ENCODE results near the gene SPTB. TPM values are rescaled to one million over a fixed set of nuclear protein-coding genes. Genes with fewer than 3 reads are reported as not detected.

The SPTB gene
- total RNA-seq, 4 donors from 2014 or later, result 0.17 to 7.5 (median 1.1) TPM

DNA sequence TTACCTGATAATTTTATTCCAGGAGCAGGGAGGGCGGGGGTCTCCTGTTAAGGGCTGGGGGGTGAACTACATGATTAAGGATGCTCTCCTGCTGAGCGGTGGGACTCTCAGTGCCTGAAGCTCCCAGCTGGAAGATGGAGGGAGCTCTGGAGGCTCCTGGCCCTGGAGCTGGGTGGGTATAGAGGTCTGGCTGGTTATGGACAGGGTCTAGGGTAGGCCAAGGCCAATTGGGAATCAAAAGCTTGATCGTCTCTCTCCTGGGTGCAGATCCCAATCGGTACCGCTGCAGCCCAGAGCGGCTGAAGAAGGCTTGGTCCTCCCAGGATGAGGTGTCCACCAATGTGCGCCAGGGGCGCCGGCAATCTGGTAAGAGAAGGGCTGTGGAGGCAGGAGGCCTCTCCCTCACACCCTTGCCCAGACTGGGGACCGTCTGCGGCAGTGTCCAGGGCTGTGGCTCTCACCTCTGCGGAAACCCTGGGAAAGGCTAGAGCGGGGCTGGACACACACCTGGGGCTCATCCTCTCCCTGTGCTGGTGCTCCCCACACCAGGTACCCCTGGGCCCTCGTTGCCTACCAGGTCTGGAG, 147.1 kb downstream of the SPTB start:
- TF ChIP-seq, protein P1, sequence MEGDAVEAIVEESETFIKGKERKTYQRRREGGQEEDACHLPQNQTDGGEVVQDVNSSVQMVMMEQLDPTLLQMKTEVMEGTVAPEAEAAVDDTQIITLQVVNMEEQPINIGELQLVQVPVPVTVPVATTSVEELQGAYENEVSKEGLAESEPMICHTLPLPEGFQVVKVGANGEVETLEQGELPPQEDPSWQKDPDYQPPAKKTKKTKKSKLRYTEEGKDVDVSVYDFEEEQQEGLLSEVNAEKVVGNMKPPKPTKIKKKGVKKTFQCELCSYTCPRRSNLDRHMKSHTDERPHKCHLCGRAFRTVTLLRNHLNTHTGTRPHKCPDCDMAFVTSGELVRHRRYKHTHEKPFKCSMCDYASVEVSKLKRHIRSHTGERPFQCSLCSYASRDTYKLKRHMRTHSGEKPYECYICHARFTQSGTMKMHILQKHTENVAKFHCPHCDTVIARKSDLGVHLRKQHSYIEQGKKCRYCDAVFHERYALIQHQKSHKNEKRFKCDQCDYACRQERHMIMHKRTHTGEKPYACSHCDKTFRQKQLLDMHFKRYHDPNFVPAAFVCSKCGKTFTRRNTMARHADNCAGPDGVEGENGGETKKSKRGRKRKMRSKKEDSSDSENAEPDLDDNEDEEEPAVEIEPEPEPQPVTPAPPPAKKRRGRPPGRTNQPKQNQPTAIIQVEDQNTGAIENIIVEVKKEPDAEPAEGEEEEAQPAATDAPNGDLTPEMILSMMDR (IDR thresholded peaks at IDR 0.05; ENCODE audit: low read depth), result no peak

DNA sequence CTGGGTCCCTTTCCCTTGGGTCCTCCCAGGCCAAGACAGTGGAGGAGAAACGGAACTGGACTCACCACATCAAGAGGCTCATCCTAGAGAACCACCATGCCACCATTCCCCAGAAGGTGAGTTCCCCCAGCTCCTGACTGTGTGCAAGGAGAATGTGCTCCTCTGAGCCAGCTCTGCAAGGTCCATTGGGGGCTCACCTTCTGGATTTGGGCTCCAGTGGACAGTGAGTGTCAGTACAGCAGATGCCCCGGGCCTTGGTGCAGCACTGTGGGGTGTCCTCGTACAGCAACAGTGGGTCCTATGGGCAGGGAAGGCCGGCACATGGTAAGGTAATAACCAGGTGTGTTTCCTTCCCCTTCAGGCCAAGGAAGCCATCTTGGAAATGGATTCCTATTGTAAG, 147.6 kb downstream of the SPTB start:
- TF ChIP-seq, protein P1 (IDR thresholded peaks at IDR 0.05; ENCODE audit: low read depth), result no peak

- TF ChIP-seq, protein P1 (IDR thresholded peaks at IDR 0.05; ENCODE audit: low read depth), result no peak
Observed at GRCh38 chr14:64731141-64731581, 148.5 kb downstream of the SPTB start.

DNA sequence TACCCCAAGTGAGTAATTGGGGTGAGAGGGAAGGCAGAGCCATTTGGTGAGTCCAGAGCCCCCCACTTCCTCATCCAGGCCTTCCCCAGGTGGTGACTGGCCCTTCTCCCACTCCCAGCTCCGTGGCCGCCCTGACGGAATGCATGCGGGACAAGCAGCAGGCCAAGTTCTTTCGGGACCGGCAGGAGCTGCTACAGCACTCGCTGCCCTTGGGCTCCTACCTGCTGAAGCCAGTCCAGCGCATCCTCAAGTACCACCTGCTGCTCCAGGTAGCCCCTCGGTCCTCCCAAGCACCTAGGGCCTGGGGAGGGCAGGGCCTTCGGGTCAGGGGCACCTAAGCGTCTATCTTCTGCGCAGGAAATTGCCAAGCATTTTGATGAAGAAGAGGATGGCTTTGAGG, 149.0 kb downstream of the SPTB start:
- TF ChIP-seq, protein P1 (IDR thresholded peaks at IDR 0.05; ENCODE audit: low read depth), result no peak

- TF ChIP-seq, protein P1 (IDR thresholded peaks at IDR 0.05; ENCODE audit: low read depth), result no peak
Observed at GRCh38 chr14:64730061-64730440, 149.7 kb downstream of the SPTB start.

DNA sequence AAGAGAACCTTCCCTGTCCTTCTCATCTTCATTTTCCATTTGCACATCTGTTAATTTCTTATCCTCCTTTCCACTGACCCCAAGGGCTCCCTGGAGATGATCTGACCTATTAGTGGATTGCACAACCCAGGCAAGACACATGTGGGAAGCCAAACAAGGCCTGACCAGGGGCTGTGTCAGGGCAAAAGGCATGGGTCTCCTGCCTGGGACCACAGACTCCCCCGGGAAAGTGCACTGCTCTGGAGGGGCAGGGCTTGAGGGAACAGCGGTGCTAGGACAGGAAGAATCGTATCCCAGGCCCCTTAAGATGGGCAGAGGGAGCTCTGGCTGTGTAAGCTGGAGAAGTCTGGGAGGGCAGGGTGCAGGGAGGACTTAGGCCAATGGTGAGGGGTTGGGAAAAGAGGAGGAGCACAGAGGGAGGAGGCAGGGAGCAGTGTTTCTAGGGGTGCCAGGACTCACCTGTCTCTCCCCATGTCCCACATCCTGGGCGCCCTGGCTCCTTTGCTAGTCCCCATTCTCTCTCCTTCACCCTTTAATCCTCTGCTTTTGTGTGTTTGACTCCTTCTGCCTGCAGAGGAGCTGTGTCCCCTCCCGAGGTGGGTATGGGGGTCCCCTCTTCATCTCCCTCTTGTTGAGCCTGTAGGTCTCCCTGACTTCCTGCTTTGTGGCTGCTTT, 150.2 kb downstream of the SPTB start:
- TF ChIP-seq, protein P1 (IDR thresholded peaks at IDR 0.05; ENCODE audit: low read depth), result no peak

GRCh38 chr14:64728856-64729255, 150.9 kb downstream of the SPTB start:
- TF ChIP-seq, protein P1 (IDR thresholded peaks at IDR 0.05; ENCODE audit: low read depth), result no peak

All from subcutaneous adipose tissue (tissue), 4 donors.